GM12892 (cell line): Measurements from ENCODE around the gene MEGF11.

ENCODE experiments used
- POLR2A ChIP-seq: IDR thresholded peaks from 2 replicates; pipeline ENCODE4 v1.6.1; 2011; ENCODE audit warnings: low read depth, low read length, control low read depth
- POLR2AphosphoS5 ChIP-seq: IDR thresholded peaks from 2 replicates; pipeline ENCODE4 v1.6.1; 2011; ENCODE audit warnings: low read depth, low read length, control low read depth
- TAF1 ChIP-seq: IDR thresholded peaks from 2 replicates; pipeline ENCODE4 v1.6.1; 2011; ENCODE audit warnings: low read depth, mild to moderate bottlenecking, control low read depth, low read length, borderline replicate concordance

GRCh38 chr15:66033143-66033542 lies 220.4 kb downstream of the MEGF11 start:
- TF ChIP-seq POLR2A (no peak), POLR2AphosphoS5 (no peak), TAF1 (no peak)
